VCaP (cell line): ENCODE data around the gene THAP2.

ENCODE experiments used
- H3K27ac ChIP-seq: fragments of 450-650 bp; 2 replicates; pipeline ENCODE4 v1.5.1; 2017
- CTCF ChIP-seq: fragments of 450-650 bp; conservative IDR thresholded peaks from 2 replicates; pipeline ENCODE4 v1.5.1; 2017; ENCODE audit warnings: mild to moderate bottlenecking, moderate library complexity

The THAP2 gene

GRCh38 chr12:71725011-71725410, 60.9 kb downstream of the THAP2 start:
- no peak overlapping the region for H3K27ac ChIP-seq
- TF ChIP-seq CTCF, result no peak

GRCh38 chr12:71726548-71726947, 62.4 kb downstream of the THAP2 start:
- no peak for TF ChIP-seq CTCF
- no peak overlapping the region for H3K27ac ChIP-seq

- H3K27ac ChIP-seq, result no peak overlapping the region
- TF ChIP-seq CTCF, result no peak
Observed at GRCh38 chr12:71727958-71728357, 63.9 kb downstream of the THAP2 start.
